GM12878 (cell line): ENCODE data around the gene HIRA. TPM values are rescaled to one million over a fixed set of nuclear protein-coding genes. Genes with fewer than 3 reads are reported as not detected.

ENCODE experiments used
- ATAC-seq: fragments of 200-7000 bp; cut with Tn5 transposase; 3 replicates; pipeline ENCODE4 v1.9.1; 2020; ENCODE audit warnings: mild to moderate bottlenecking, moderate library complexity
- BruUV-seq: library from RNA; stranded (reverse); fragments of 400-500 nt; replicated peaks from 2 replicates; lab custom pipeline; 2021; lab: Mats Ljungman, UMichigan
- CTCF ChIA-PET: fragments of 300-600 bp; sonication (Branson Sonifier 250); formaldehyde crosslinking; extraction: SDS; loops from one replicate; lab custom pipeline; 2021; ENCODE audit warnings: inconsistent platforms; lab: Yijun Ruan, JAX
- POLR2A ChIA-PET: fragments of 350-600 bp; formaldehyde crosslinking; extraction: SDS; loops from one replicate; lab custom pipeline; 2021; ENCODE audit warnings: inconsistent platforms; lab: Charles Lee
- RAD21 ChIA-PET: fragments of 300-600 bp; sonication (Branson Sonifier 250); formaldehyde crosslinking; loops from one replicate; lab custom pipeline; 2023; ENCODE audit warnings: antibody characterized with exemption; ENCODE audit not compliant: unreplicated experiment; lab: Charles Lee
- SMC1A ChIA-PET: fragments of 300-600 bp; sonication (Branson Sonifier 250); formaldehyde crosslinking; loops from one replicate; lab custom pipeline; 2023; ENCODE audit not compliant: unreplicated experiment, uncharacterized antibody; lab: Charles Lee
- DNase-seq: peaks from one replicate; pipeline ENCODE4 v3.0.0-alpha.2; 2011; ENCODE audit warnings: low read depth, low spot score
- FAIRE-seq: peaks from 3 replicates; lab custom pipeline; 2011; peaks lifted over from hg19 to GRCh38; lab: Jason Lieb, UNC
- H2AFZ ChIP-seq: 2 replicates; pipeline ENCODE4 v1.6.0; 2011; ENCODE audit warnings: low read depth, low read length, control low read depth; ENCODE audit not compliant: control insufficient read depth
- H3K27ac ChIP-seq: 2 replicates; pipeline ENCODE4 v1.5.1; 2011; ENCODE audit warnings: control low read depth; ENCODE audit not compliant: control insufficient read depth, insufficient read depth
- H3K27me3 ChIP-seq, 2 experiments: replicated peaks in 1 of 2; 2 replicates each; pipeline versions ENCODE4 v1.6.0 to v1.6.1; 2011; ENCODE audit warnings: low read length in 1 of 2; ENCODE audit not compliant: control insufficient read depth in 2 of 2, insufficient read depth in 2 of 2
- H3K36me3 ChIP-seq, 2 experiments: 2 replicates each; pipeline ENCODE4 v1.5.1; 2011; ENCODE audit warnings: low read length in 1 of 2; ENCODE audit not compliant: control insufficient read depth in 2 of 2, insufficient read depth in 2 of 2
- H3K4me1 ChIP-seq: 2 replicates; pipeline ENCODE4 v1.6.1; 2011; ENCODE audit warnings: mild to moderate bottlenecking, low read length, moderate library complexity, mixed read lengths; ENCODE audit not compliant: control insufficient read depth, insufficient read depth
- H3K4me2 ChIP-seq: 2 replicates; pipeline ENCODE4 v1.6.0; 2011; ENCODE audit warnings: control low read depth; ENCODE audit not compliant: control insufficient read depth, insufficient read depth
- H3K4me3 ChIP-seq: fragments of 200-600 bp; sonication (generic); 2 replicates; pipeline ENCODE4 v1.5.1; 2016
- H3K79me2 ChIP-seq: 2 replicates; pipeline ENCODE4 v1.6.0; 2011; ENCODE audit warnings: low read length; ENCODE audit not compliant: control insufficient read depth, insufficient read depth
- H3K9ac ChIP-seq: 2 replicates; pipeline ENCODE4 v1.8.0; 2011; ENCODE audit warnings: low read length, control low read depth, mixed read lengths; ENCODE audit not compliant: control insufficient read depth, insufficient read depth
- H3K9me3 ChIP-seq: replicated peaks from 3 replicates; pipeline ENCODE4 v1.5.1; 2011; ENCODE audit warnings: mild to moderate bottlenecking, low read length; ENCODE audit not compliant: control insufficient read depth, insufficient read depth
- H4K20me1 ChIP-seq: 2 replicates; pipeline ENCODE4 v1.6.0; 2011; ENCODE audit not compliant: control insufficient read depth, insufficient read depth
- BCLAF1 ChIP-seq: fragments of 450-650 bp; IDR thresholded peaks from 2 replicates; pipeline ENCODE4 v1.6.1; 2017; ENCODE audit warnings: antibody characterized with exemption, mild to moderate bottlenecking, moderate library complexity
- BRCA1 ChIP-seq: IDR thresholded peaks from 2 replicates; pipeline ENCODE4 v1.6.1; 2011; ENCODE audit warnings: low read depth, low read length, improper control_type of control experiment
- MTA2 ChIP-seq: fragments of 450-650 bp; IDR thresholded peaks from 2 replicates; pipeline ENCODE4 v1.6.1; 2016; ENCODE audit warnings: low read depth, mild to moderate bottlenecking, moderate library complexity
- NFIC ChIP-seq: IDR thresholded peaks from 2 replicates; pipeline ENCODE4 v1.6.1; 2012; ENCODE audit warnings: low read depth, mild to moderate bottlenecking, inconsistent platforms, low read length, moderate library complexity
- NFYA ChIP-seq: IDR thresholded peaks from 2 replicates; pipeline ENCODE4 v1.6.1; 2011; ENCODE audit warnings: low read depth, mild to moderate bottlenecking, low read length, improper control_type of control experiment, borderline replicate concordance
- PAX8 ChIP-seq: fragments of 450-650 bp; IDR thresholded peaks from 2 replicates; pipeline ENCODE4 v1.6.1; 2017; ENCODE audit warnings: mild to moderate bottlenecking, moderate library complexity
- POLR2AphosphoS2 ChIP-seq: IDR thresholded peaks from 2 replicates; pipeline ENCODE4 v1.6.1; 2011; ENCODE audit warnings: low read depth, mild to moderate bottlenecking, low read length, improper control_type of control experiment, moderate library complexity
- TCF7 ChIP-seq: IDR thresholded peaks from 2 replicates; pipeline ENCODE4 v1.6.1; 2014; ENCODE audit warnings: antibody characterized with exemption, borderline replicate concordance
- WGBS: methylation state at CpG from one replicate; pipeline ENCODE4 v1.1.6; 2016; ENCODE audit warnings: low lambda C conversion rate; ENCODE audit not compliant: insufficient replicate concordance, insufficient coverage; ENCODE audit errors: missing lambda C conversion rate; 5-methylcytosine and 5-hydroxymethylcytosine counted together
- in situ Hi-C: fragments of 300-500 bp; cut with MboI; formaldehyde crosslinking; loops from 9 replicates; pipeline ENCODE4 v1.14.3; 2018; ENCODE audit warnings: mixed read lengths
- intact Hi-C: fragments of 100-400 bp; cut with micrococcal nuclease; formaldehyde crosslinking; loops from one replicate; pipeline ENCODE4 v1.14.2; 2022; ENCODE audit not compliant: unreplicated experiment
- polyA plus RNA-seq, 11 experiments: library from polyadenylated mRNA; depleted of rRNA in 4 of 11; unstranded in 6 of 11; stranded (reverse) in 5 of 11; fragments of >200 nt; fragmentation: Nextera tagmentation in 4 of 11; fragmentation: Illumina TruSeq in 1 of 11; extraction: Ambion mirVana in 4 of 11; extraction: Trizol in 1 of 11; gene quantifications; 1 replicate in 1 of 11; 2 replicates in 10 of 11; pipeline versions ENCODE4 v1.2.1 to v1.2.3, GENCODE V29; 2011 to 2016; ENCODE audit warnings: inconsistent platforms in 2 of 11, missing spikeins in 2 of 11, low read depth in 1 of 11
- total RNA-seq, 4 experiments: library from RNA; depleted of rRNA in 3 of 4; stranded (reverse); fragments of >200 nt in 3 of 4; fragmentation: Illumina TruSeq in 1 of 4; extraction: Trizol in 1 of 4; gene quantifications; 2 replicates each; pipeline versions ENCODE4 v1.2.1 to v1.2.3, GENCODE V29; 2013 to 2021
- TF ChIP-seq, protein P1 (sequence below): IDR thresholded peaks from 2 replicates; pipeline ENCODE4 v1.6.1; 2012; ENCODE audit warnings: improper control_type of control experiment, low read depth, low read length; ENCODE audit not compliant: insufficient replicate concordance

HIRA gene
- total and polyA plus RNA-seq, 10 of the 15 experiments (the other 5 are each of a cell fraction or from before 2014, with no cell fraction given), result 0.34 to 32.7 (median 14.5) TPM

- TF ChIP-seq, protein P1, sequence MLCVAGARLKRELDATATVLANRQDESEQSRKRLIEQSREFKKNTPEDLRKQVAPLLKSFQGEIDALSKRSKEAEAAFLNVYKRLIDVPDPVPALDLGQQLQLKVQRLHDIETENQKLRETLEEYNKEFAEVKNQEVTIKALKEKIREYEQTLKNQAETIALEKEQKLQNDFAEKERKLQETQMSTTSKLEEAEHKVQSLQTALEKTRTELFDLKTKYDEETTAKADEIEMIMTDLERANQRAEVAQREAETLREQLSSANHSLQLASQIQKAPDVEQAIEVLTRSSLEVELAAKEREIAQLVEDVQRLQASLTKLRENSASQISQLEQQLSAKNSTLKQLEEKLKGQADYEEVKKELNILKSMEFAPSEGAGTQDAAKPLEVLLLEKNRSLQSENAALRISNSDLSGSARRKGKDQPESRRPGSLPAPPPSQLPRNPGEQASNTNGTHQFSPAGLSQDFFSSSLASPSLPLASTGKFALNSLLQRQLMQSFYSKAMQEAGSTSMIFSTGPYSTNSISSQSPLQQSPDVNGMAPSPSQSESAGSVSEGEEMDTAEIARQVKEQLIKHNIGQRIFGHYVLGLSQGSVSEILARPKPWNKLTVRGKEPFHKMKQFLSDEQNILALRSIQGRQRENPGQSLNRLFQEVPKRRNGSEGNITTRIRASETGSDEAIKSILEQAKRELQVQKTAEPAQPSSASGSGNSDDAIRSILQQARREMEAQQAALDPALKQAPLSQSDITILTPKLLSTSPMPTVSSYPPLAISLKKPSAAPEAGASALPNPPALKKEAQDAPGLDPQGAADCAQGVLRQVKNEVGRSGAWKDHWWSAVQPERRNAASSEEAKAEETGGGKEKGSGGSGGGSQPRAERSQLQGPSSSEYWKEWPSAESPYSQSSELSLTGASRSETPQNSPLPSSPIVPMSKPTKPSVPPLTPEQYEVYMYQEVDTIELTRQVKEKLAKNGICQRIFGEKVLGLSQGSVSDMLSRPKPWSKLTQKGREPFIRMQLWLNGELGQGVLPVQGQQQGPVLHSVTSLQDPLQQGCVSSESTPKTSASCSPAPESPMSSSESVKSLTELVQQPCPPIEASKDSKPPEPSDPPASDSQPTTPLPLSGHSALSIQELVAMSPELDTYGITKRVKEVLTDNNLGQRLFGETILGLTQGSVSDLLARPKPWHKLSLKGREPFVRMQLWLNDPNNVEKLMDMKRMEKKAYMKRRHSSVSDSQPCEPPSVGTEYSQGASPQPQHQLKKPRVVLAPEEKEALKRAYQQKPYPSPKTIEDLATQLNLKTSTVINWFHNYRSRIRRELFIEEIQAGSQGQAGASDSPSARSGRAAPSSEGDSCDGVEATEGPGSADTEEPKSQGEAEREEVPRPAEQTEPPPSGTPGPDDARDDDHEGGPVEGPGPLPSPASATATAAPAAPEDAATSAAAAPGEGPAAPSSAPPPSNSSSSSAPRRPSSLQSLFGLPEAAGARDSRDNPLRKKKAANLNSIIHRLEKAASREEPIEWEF, result no peak
- no peak for TF ChIP-seq NFYA
These were observed 46.0 kb upstream of the HIRA start (continued) for GRCh38 chr22:19477321-19478044.

GRCh38 chr22:19476023-19476422 is 44.5 kb upstream of the HIRA start:
- CTCF ChIA-PET, result interaction anchor here (3.2 kb wide), 1 partner anchor 176 kb away, joined by 35 read pairs; no protein-coding TSS in a partner anchor
- no peak for FAIRE-seq
- POLR2A ChIA-PET, result interaction anchor here (1.0 kb wide), 1 partner anchor 378 kb away, joined by 9 read pairs; no protein-coding TSS in a partner anchor
- Histone ChIP-seq H2AFZ (no peak overlapping the region), H3K27ac (no peak overlapping the region), H4K20me1 (no peaks in the 10 kb centered on the region; the same call in 1 of the 2 replicates), H3K36me3 (peaks cover 17 to 21% of the 10 kb centered on the region in 2 experiments; a peak in 3 of 4 replicates), H3K4me3 (peak overlapping the region; percentile 5; the same call in 1 of the 2 replicates), H3K9ac (no peak overlapping the region), H3K9me3 (no peaks in the 10 kb centered on the region), H3K27me3 (no peaks in the 10 kb centered on the region), H3K4me2 (peak overlapping the region; percentile 54), H3K4me1 (no peaks in the 10 kb centered on the region), H3K79me2 (peaks cover 38% of the 10 kb centered on the region)
- DNase-seq, result no peak
- intact Hi-C loops (loop anchor here (10.0 kb wide), 2 partner anchors 159 to 181 kb away; partner anchors contain the start of gene CLTCL1), in situ Hi-C loops (no loop called here)
- 67% methylated on average over 3 of the region's 3 CpGs for WGBS
- RAD21 ChIA-PET, result interaction anchor here (2.2 kb wide), 1 partner anchor 177 kb away, joined by 12 read pairs; no protein-coding TSS in a partner anchor
- TF ChIP-seq BRCA1, result no peak
- TF ChIP-seq TCF7, result no peak
- TF ChIP-seq NFIC, result no peak
- no peak for TF ChIP-seq POLR2AphosphoS2
- TF ChIP-seq BCLAF1, result no peak
- TF ChIP-seq PAX8, result no peak
- TF ChIP-seq MTA2, result no peak
- SMC1A ChIA-PET, result interaction anchor here (0.7 to 1.2 kb wide), 2 partner anchors 27 to 154 kb away, joined by 3 read pairs; no protein-coding TSS in a partner anchor
- no TSS peak for BruUV-seq
- no peak for ATAC-seq
